Forelimb muscle (tissue), 1 donor: ENCODE measurements around the gene NES. TPM values are rescaled to one million over a fixed set of nuclear protein-coding genes. Genes with fewer than 3 reads are reported as not detected.

Experiments used
- DNase-seq: peaks from one replicate; pipeline ENCODE4 v3.0.0-alpha.2; 2013; ENCODE audit warnings: low read depth
- polyA plus RNA-seq: library from polyadenylated mRNA; unstranded; fragments of 120-200 nt; gene quantifications from one replicate; pipeline ENCODE4 v1.2.1, GENCODE V29; 2013; ENCODE audit not compliant: insufficient read length

NES gene
- polyA plus RNA-seq, 1 donor = 945 TPM

- no peak for DNase-seq
Measured at GRCh38 chr1:156664046-156664766, 13.0 kb downstream of the NES start.

GRCh38 chr1:156663178-156663577, 14.0 kb downstream of the NES start:
- no peak for DNase-seq

DNA sequence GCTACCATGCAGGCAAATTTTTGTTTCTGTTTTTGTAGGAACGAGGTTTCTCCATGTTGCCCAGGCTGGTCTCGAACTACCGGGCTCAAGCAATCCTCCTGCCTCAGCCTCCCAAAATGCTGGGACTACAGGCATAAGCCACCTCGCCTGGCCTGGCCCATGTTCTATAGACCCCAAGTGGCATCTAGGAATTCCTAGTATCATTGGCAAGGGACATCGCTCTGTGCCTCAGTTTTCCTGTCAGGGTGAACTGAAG, 14.5 kb downstream of the NES start:
- no peak for DNase-seq

DNA sequence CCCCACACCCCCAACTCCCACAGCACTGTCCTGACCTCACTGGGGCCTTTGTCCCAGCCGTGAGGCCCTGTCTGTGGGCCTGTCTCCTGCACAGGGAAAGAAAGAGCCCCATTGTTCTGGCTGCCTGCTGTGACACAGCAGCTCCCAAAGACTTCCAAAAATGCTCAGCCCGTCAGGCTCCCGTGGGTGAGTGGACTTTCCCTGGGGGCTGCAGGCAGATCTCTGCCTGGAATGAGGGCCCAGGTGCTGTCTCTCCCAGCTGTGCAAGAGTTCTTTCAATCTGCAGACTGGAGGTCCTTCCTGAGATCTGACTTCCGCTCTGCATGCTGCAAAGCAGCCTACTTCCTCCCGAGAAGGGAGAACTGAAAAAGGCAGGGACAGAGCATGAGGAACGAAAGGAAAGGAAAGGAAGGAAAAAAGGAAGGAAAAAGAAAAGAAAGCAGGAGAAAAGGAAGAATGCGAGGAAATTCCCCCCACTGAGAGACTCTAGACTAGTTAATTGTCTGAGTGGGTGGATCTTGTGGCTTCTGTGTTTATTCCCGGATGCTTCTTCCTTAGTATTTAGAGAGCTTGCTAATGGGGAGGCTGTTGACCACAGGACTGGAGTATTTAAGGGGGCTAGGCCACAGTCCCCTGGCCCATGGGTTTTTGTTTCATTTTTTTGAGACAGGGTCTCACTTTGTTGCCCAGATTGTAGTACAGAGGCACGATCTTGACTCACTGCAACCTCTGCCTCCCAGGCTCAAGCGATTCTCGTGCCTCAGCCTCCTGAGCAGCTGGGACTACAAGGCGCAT, 15.0 kb downstream of the NES start:
- no peak for DNase-seq

DNA sequence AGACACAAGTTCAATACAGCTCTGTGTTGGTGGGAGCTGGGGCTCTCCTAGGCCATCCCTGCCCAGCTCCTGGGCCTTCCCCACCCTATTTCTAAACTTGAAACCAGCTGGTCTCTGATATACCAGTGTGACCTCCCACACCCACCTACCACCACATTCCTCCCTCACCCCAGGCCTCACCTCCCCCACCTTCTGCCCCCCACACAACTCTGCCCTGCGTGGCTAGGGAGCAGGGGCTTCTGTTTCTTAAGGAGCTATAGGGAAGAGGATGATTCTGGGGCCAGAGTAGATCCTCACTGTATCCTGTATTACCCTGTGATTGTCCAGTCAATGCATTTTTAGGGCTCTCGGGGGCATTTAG, 16.5 kb downstream of the NES start:
- DNase-seq = no peak

- DNase-seq = peak; percentile 80
Measured at GRCh38 chr1:156659988-156660751, 17.0 kb downstream of the NES start.

GRCh38 chr1:156659661-156659987, 17.6 kb downstream of the NES start:
- no peak for DNase-seq

DNA sequence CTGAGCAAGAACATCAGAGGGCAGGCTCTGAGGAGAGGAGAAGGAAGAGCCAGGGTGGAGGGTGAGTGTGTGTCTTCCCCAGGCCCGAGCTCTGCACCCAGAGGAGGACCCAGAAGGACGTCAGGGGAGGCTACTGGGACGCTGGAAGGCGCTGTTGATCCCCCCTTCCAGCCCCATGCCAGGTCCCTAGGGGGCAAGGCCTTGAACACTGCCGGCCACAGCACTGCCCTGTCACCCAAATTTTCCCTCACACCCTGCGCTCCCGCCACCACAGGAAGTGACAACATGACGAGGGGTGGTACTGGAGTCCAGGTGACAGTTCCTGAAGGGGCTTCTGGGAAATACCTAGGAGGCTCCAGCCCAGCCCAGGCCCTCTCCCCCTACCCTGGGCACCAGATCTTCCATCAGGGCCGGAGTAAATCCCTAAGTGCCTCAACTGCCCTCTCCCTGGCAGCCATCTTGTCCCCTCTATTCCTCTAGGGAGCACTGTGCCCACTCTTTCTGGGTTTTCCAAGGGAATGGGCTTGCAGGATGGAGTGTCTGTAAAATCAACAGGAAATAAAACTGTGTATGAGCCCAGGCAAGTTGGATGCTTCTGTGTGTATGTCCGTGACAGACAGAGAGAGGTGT, 18.1 kb downstream of the NES start:
- no peak for DNase-seq

- DNase-seq = no peak
Measured at GRCh38 chr1:156658496-156658895, 18.7 kb downstream of the NES start.

- no peak for DNase-seq
Measured at GRCh38 chr1:156657741-156658319, 19.4 kb downstream of the NES start.

GRCh38 chr1:156656806-156657740, 20.1 kb downstream of the NES start:
- DNase-seq = no peak

GRCh38 chr1:156655904-156656516, 21.2 kb downstream of the NES start:
- DNase-seq = no peak

DNA sequence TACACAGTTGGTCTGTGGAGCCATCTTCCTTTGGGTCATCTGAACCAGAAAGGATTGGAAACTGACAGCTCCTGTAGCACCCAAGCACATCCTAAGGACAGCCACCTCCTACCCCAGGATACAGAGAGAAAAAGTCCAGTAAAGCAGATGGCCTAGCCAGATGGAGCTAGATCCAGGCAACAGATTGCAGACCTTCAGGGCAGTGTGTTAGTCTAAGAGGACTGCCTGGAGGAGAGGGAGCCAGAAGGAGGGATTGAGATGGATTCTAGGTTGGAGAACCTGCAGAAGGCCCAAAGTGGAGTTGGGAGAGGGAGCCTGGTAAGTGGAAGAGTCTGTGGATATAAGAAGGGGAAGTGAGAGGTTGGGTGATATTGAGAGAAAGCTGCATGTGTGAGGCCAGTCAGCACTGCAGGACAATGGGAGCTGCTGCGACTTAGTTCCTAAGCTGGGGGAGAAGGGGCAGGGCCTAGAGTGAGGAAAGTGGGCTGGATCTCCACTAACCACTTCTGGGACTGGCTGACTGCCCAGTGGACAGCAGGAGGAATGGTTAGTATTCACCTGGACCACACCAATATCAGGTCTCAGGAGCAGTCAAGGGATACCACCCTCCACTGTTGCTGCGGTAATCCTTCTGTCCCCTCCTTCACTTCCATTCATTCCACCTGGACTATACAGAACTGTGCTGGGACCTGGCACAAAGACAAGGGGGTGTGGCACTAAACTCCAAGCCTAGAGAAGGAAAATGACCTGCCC, 21.9 kb downstream of the NES start:
- DNase-seq = no peak

GRCh38 chr1:156654700-156655099, 22.5 kb downstream of the NES start:
- no peak for DNase-seq

DNA sequence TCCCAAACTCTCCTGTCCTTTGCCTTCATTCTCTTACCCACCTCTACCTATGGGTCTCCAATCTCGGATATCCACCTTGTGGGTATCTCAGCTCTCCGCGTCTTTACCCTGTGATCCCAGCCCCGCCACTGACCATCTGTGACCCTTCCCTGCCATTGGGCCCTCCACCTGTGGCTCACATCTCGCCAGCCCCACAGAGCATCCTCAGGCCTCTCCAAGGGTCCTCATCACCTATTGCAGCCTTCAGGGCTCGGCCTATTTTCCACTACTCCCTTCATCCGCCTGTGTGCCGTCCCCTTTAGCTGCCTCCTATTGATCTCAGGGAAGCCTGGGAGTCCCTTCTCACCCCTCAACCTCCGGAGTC, 24.2 kb downstream of the NES start:
- no peak for DNase-seq

- no peak for DNase-seq
Measured at GRCh38 chr1:156652131-156652991, 24.8 kb downstream of the NES start.

DNA sequence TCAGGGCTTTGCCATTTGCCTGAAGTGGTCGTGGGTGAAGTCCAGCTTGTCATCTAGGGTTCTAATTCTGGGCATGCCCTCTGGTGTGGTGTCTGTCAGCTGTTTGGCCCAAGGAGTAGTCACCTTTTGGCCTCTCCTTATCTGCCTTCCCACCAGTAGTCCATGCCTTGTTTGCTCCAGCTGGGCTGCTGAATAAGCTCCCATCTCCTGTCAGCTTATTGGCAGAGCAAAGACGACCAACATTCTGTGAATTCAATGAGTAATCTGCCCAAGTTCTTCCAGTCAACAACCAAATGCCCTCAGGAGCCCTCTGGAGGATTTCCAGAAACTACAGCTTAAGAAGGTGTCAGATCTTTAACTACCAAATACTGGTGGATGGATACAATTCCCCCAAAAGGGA, 28.3 kb downstream of the NES start:
- DNase-seq = no peak

- no peak for DNase-seq
Measured at GRCh38 chr1:156648496-156648895, 28.7 kb downstream of the NES start.

- DNase-seq = no peak
Measured at GRCh38 chr1:156647351-156647750, 29.9 kb downstream of the NES start.
